ENCODE measurements around the gene STMND1.

The STMND1 gene

GRCh38 chr6:17167327-17167979, 65.6 kb downstream of the STMND1 start:
- DNase-seq: no peak

GRCh38 chr6:17169291-17169690, 67.4 kb downstream of the STMND1 start:
- no peak for DNase-seq

- no peak for DNase-seq
Observed at GRCh38 chr6:17169711-17170110, 67.9 kb downstream of the STMND1 start.

GRCh38 chr6:17172836-17173470, 71.1 kb downstream of the STMND1 start:
- no peak for DNase-seq

- no peak for DNase-seq
Observed at GRCh38 chr6:17178326-17178725, 76.5 kb downstream of the STMND1 start.

GRCh38 chr6:17178754-17179529, 77.1 kb downstream of the STMND1 start:
- DNase-seq: no peak

GRCh38 chr6:17179530-17180073, 77.8 kb downstream of the STMND1 start:
- DNase-seq: no peak
